NB4 (cell line): ENCODE measurements around the gene STX1B.

ENCODE experiments used
- DNase-seq: peaks from one replicate; pipeline ENCODE4 v3.0.0; 2010; ENCODE audit warnings: low read depth
- H3K4me3 ChIP-seq: one replicate; pipeline ENCODE4 v1.5.1; 2011; ENCODE audit warnings: mild to moderate bottlenecking, low read depth, low read length, moderate library complexity
- MYC ChIP-seq: IDR thresholded peaks from 2 replicates; pipeline ENCODE4 v1.6.1; 2011; ENCODE audit warnings: low read depth, low read length
- POLR2A ChIP-seq: IDR thresholded peaks from 2 replicates; pipeline ENCODE4 v1.6.1; 2011; ENCODE audit warnings: mild to moderate bottlenecking; ENCODE audit not compliant: insufficient read length; ENCODE audit errors: extremely low read depth
- TF ChIP-seq, protein P1 (sequence below): IDR thresholded peaks from one replicate; pipeline ENCODE4 v1.5.1; 2012; ENCODE audit warnings: low read depth, low read length
- TF ChIP-seq, protein P2 (sequence below): IDR thresholded peaks from 2 replicates; pipeline ENCODE4 v1.6.1; 2011; ENCODE audit warnings: low read depth, low read length

The STX1B gene

DNA sequence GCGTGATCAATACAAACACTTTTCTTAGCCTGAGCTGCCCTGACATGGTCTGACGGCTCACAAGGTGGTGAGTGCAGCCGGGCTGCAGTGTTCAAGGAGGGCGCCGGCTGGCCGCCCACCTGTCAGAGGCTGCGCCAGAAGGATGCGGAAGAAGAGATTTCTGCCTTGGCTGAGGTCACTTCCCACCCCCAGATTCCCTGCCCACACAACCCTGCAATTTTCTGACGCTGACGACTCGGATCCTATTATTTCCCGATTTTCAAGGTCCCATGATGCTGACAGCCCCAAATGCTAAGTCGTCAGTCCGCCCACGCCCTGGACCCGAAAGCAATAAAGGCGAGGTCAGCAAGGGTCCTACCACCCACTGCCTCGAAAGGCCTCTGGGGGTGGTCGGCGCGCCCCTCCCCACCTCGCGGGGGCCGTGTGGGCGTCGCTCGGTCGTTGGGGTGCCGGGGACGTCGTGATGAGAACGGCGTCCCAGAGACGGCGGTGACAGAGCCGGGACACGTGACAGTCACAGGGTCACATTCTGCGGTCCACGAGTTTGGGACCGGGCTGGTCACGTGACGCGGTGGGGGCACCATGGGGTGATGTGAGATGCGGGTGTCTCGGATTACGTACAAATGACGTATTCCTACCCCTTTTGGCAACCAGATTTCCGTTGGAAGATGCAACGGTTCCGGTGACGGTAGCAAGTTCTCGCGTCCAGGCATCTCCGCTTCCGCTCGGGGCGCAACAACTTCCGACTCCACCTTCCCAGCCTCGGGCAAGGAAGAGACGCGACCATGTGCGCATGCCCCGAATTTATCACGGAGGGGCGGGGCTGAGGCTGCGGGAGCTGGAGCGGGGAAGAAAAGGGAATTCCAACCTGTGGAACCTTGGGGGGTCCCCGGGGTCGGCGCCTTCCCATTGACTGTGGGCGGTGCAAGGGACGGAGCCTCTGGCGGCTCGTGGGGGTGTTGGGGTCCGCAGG is 22.6 kb upstream of the STX1B start, which contains the start of gene STX4:
TSS of gene STX4 (plus strand) at position 823 of the 973 bp plus-strand sequence. CDS start 248 bp downstream, outside the sequence.
- TF ChIP-seq, protein P1, sequence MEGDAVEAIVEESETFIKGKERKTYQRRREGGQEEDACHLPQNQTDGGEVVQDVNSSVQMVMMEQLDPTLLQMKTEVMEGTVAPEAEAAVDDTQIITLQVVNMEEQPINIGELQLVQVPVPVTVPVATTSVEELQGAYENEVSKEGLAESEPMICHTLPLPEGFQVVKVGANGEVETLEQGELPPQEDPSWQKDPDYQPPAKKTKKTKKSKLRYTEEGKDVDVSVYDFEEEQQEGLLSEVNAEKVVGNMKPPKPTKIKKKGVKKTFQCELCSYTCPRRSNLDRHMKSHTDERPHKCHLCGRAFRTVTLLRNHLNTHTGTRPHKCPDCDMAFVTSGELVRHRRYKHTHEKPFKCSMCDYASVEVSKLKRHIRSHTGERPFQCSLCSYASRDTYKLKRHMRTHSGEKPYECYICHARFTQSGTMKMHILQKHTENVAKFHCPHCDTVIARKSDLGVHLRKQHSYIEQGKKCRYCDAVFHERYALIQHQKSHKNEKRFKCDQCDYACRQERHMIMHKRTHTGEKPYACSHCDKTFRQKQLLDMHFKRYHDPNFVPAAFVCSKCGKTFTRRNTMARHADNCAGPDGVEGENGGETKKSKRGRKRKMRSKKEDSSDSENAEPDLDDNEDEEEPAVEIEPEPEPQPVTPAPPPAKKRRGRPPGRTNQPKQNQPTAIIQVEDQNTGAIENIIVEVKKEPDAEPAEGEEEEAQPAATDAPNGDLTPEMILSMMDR: no peak
- TF ChIP-seq MYC (peak; percentile 23; the same call in 1 of the 2 replicates), POLR2A (no peak)
- TF ChIP-seq, protein P2, sequence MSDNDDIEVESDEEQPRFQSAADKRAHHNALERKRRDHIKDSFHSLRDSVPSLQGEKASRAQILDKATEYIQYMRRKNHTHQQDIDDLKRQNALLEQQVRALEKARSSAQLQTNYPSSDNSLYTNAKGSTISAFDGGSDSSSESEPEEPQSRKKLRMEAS: peak; percentile 90
- peak within 1 kb of the TSS; percentile 87 for H3K4me3 ChIP-seq
- peak; percentile 95 for DNase-seq

DNA sequence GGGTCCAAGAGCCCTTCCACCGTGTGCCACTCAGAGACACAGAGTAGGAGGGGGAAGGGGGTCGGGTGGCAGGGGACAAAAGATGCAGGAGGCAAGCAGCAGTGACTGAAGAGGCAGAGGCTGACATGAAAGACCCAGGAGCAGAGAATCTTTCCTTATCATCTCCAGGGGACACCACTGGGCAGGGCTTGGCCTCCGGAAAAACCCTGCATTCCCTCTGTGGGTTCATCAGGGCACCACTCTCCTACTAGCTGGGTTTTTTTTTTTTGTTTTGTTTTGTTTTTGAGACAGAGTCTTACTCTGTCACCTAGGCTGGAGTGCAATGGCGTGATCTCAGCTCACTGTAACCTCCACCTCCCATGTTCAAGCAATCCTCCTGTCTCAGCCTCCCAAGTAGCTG is 20.8 kb upstream of the STX1B start:
- TF ChIP-seq, protein P1: no peak
- TF ChIP-seq MYC (no peak), POLR2A (no peak)
- TF ChIP-seq, protein P2: no peak
- H3K4me3 ChIP-seq: no peak overlapping the region
- DNase-seq: no peak

DNA sequence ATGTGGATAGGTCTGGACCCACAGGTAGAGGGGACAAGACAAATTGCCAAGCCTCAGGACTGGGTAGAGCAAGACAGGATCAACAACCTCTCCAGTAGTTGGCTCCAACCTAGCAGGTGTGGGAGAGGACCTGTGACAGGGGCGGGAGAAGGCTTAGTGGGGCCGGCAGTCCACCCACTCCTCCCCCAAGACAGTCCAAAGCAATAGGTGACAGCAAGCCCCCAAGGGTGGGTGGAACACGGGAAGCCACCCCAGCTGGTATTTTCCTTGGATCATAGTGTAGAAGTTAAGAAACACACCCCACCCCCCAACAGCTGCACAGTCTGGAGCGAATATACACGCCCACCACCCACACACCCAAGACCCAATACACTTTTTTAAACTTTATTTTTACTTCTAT is 18.8 kb upstream of the STX1B start:
- TF ChIP-seq MYC (no peak), POLR2A (no peak)
- TF ChIP-seq, protein P1: no peak
- TF ChIP-seq, protein P2: no peak
- H3K4me3 ChIP-seq: no peak overlapping the region
- DNase-seq: no peak

DNA sequence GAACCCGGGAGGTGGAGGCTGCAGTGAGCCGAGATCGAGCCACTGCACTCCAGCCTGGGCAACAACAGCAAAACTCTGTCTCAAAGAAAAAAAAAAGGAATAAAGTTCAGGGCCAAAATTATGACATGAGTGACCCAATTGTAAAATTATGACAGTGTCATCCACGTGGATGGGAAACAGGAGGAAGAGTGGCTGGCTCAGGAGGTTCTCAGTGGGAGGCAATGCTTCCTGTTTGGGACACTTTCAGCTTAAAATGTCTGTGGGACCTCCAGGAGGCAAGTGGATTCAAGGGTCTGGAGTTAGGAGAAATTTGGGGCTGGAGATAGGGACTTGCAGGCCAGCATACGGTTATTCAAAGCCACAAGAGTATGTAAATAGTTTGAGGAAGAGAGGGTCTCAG is 14.9 kb upstream of the STX1B start:
- no peak overlapping the region for H3K4me3 ChIP-seq
- TF ChIP-seq, protein P1: no peak
- TF ChIP-seq POLR2A (no peak), MYC (no peak)
- TF ChIP-seq, protein P2: 0 out of 2 replicates have a peak, but pooled peaks have one; percentile 14
- no peak for DNase-seq

DNA sequence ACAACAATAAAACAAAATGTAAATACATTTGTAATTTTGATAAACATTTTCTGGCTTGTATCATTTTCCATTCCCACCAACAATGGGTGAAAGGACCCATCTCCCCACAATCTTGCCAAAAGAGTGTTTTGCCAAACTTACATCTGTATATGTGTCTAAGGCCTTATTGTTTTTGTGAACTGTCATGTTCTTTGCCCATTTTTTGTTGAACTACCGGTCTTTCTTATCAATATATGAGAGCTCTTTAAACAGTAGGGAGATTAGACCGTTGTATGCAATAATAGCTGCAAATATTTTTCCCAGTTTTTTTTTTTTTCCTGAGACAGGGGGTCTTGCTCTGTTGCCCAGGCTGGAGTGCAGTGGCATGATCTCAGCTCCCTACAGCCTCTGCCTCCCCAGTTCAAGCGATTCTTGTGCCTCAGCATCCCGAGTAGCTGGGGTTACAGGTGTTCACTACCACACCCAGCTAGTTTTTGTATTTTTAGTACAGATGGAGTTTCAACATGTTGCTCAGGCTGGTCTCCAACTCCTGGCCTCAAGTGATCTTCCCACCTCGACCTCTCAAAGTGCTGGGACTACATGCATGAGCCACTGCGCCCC is 13.3 kb upstream of the STX1B start:
- H3K4me3 ChIP-seq: no peak overlapping the region
- DNase-seq: no peak
- no peak for TF ChIP-seq MYC

DNA sequence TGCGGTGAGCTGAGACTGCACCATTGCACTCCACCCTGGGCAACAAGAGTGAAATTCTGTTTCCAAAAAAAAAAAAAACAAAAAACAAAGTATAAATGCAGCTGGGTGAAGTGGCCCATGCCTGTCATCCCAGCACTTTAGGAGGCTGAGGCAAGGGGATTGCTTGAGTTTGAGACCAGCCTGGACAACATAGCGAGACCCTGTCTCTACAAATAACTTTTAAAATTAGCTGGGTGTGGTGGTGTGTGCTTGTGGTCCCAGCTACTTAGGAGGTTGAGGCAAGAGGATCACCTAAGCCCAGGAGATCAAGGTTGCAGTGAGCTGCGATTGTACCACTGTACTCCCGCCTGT is 12.8 kb upstream of the STX1B start:
- TF ChIP-seq MYC: no peak
- TF ChIP-seq, protein P2: no peak
- TF ChIP-seq POLR2A: no peak
- TF ChIP-seq, protein P1: no peak
- no peak overlapping the region for H3K4me3 ChIP-seq
- DNase-seq: no peak
